Umbilical cord (tissue), 1 donor: Measurements from ENCODE around the gene PLBD2. TPM values are rescaled to one million over a fixed set of nuclear protein-coding genes. Genes with fewer than 3 reads are reported as not detected.

Experiments used
- total RNA-seq: library from RNA; depleted of rRNA; stranded (reverse); fragments of >200 nt; gene quantifications from one replicate; pipeline ENCODE4 v1.2.3, GENCODE V29; 2014; ENCODE audit warnings: low replicate concordance; ENCODE audit not compliant: insufficient read depth

The PLBD2 gene
- total RNA-seq, 1 donor from 2014 or later = 19.3 TPM

Other genes starting within 250 kb of the PLBD2 start
- 0.24 TPM for gene RASAL1, start 222.8 kb upstream of the PLBD2 start, total RNA-seq
- gene CFAP73, start 208.9 kb upstream of the PLBD2 start, total RNA-seq = not detected
- 27.7 TPM for gene DDX54, start 173.1 kb upstream of the PLBD2 start, total RNA-seq
- gene RITA1, start 172.9 kb upstream of the PLBD2 start, total RNA-seq = 17.3 TPM
- 9.1 TPM for gene TPCN1, start 137.1 kb upstream of the PLBD2 start, total RNA-seq
- gene SLC8B1, start 23.5 kb upstream of the PLBD2 start, total RNA-seq = 14.0 TPM
- 2.4 TPM for gene SDS, start 45.3 kb downstream of the PLBD2 start, total RNA-seq
- 3.6 TPM for gene SDSL, start 63.8 kb downstream of the PLBD2 start, total RNA-seq
- not detected for gene LHX5, start 113.3 kb downstream of the PLBD2 start, total RNA-seq